HG02610 (cell line): ENCODE data around the gene MISP.

Source experiments
- ATAC-seq: cut with Tn5 transposase; IDR thresholded peaks from one replicate; pipeline ENCODE4 v1.9.1; 2021; ENCODE audit warnings: mild to moderate bottlenecking, moderate library complexity; ENCODE audit not compliant: unreplicated experiment

The MISP gene

GRCh38 chr19:746208-746819 lies 4.6 kb upstream of the MISP start:
- ATAC-seq, result no peak

DNA sequence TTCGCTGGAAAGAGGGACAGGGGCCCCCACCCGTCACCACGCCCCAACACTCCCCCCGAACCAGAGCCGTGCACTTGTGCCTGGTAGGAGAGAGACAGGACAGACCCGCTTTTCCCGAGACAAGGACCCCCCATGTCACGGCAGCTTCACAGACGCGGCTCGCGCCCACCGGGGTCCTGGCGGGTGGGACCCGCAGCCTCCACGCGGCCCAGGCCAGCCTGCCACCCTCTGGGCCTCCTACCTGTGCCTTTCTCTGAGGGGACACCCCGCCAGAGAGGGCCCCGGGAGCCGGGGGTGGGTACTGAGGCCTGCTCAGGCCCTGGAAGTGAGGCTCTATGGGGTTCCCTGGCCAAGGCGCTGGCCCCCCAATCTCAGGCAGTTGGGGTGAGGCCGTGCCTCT lies 4.0 kb upstream of the MISP start:
- no peak for ATAC-seq

DNA sequence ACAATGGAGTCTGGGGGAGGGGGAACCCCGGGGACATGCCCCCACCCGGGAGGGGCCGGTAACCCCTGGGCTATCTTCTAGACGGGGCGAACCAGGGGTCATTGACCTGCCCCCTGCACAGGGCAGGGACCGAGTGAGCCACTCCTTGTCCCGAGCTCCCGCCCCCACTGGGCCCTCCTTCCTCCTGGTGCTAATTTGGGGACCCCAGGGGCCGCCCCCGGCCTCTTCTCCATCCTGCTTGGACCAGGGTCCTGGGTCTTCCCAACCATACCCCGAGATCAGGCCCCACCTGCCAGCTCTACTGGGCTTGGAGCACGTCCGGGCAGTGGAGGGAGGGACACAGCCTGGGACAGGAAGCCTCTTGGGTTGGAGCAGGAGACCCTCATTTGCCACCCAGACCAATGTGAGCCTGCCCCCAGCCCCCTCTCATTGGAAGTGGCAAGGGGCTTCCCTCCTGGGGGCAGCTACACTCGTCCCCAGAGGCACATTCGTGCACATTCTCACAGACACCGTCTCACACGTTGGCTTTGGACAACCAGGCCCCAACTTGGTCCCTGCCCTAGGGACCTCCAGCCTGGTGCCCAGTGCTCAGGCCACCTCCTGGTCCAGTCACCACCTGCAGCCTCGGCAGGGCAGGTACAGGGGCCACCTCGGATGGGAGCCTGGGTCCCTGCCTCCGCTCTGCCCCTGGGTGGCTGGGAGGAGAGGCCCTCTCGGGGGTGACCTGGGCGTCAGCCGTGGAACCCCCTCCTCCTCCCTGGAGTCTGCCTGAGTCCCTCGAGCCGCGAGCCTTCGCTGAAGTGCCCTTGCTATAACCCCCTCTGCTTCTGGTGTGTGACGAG lies 3.3 kb upstream of the MISP start:
- ATAC-seq, result no peak

DNA sequence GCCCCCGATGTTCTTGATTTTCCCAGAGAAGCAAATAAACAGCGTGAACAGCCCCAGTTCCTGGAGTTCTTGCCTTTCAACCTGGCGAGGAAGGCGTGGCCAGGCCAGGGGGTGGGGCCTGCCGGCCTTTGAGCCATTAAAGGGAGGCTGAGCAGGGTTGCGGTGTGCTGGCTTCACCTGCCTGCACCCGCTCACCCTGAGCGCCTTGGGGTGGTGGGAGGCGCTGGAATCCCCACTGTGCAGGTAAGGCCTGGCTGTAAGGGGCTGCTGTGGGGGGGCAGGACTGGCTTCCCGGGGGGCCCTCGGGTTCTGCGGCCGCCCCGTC lies 2.7 kb upstream of the MISP start:
- ATAC-seq, result no peak

GRCh38 chr19:749811-750210 lies 1.1 kb upstream of the MISP start:
- no peak for ATAC-seq

DNA sequence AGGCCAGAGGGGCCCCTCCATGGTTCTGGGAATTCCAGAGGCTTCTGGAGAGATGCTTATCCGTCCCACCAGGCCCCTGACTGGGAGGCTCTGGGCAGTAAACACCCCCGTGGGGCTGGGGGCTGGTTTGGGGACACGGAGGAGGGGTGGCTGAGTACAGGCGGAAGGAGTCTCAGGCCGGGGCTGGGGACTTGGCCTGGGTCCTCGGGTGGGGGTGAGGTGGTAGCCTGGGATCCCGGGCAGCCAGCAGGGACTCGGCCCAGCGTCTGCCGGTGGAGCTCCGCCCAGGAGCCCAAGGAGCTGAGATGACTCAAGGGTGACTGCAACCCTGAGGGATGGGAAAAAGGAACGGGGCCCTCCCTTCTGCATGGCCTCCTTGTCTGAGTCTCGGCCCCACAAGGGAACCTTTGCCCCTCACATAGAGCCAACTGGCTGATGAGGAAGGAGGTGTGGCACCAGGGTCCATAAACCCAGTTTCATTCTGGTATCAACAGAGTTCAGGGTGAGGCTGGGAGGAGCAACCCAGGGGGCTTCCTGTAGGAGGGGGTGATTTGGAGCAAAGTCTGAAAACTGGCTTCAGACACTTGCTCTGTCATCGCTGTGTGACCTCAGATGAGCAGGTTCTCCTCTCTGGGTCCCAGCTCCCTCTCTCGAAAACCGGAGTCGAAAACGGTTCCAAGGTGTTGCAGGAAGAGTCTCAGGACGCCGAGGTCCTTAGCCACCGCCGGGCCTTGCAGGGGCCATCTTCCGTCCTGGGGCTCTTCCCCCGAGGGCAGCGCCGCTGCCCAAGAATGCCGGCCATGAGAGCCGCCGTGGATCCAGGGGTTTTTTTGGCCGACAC lies 809 bp downstream of the MISP start:
- ATAC-seq, result no peak

DNA sequence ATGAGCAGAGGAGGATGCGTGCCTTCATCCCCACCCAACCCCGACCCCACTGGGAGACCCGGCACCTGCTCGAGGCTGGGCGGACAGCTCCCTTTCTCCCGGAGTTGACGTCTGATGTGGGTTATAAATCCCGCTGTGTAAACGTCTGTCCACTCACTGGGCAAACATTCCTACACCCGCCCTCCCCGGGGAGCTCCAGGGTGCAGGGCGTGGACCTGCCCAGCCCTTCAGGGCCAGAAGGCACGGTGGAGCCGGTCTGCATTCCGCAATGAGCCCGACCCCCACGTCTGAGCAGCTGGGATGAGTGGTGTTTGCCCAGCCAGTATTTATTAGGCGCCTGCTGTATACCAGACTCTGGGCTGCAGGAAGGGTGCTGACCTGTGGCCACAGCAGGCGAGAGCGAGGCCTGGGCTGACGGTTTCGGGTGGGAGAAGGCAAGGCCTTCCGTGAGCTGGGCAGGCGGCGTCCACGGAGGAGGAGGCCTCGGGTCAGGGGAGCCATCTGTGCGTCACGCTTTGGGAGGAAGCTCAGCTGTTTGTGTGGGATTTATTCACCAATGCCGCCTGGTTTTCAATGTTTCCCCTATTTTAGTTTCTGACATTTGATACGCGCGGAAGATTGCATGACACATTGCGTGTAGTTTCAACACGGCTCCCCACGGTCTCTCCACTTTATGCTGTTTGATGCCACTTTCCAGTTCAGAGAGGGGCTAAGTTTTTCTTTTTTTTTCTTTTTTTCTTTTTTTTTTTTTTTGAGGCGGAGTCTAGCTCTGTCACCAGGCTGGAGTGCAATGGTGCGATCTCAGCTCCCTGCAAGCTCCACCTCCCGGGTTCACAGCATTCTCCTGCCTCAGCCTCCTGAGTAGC lies 2.0 kb downstream of the MISP start:
- no peak for ATAC-seq

GRCh38 chr19:754530-754929 lies 3.6 kb downstream of the MISP start:
- no peak for ATAC-seq

GRCh38 chr19:755063-755462 lies 4.2 kb downstream of the MISP start:
- ATAC-seq, result no peak

GRCh38 chr19:756236-756635 lies 5.3 kb downstream of the MISP start:
- no peak for ATAC-seq

DNA sequence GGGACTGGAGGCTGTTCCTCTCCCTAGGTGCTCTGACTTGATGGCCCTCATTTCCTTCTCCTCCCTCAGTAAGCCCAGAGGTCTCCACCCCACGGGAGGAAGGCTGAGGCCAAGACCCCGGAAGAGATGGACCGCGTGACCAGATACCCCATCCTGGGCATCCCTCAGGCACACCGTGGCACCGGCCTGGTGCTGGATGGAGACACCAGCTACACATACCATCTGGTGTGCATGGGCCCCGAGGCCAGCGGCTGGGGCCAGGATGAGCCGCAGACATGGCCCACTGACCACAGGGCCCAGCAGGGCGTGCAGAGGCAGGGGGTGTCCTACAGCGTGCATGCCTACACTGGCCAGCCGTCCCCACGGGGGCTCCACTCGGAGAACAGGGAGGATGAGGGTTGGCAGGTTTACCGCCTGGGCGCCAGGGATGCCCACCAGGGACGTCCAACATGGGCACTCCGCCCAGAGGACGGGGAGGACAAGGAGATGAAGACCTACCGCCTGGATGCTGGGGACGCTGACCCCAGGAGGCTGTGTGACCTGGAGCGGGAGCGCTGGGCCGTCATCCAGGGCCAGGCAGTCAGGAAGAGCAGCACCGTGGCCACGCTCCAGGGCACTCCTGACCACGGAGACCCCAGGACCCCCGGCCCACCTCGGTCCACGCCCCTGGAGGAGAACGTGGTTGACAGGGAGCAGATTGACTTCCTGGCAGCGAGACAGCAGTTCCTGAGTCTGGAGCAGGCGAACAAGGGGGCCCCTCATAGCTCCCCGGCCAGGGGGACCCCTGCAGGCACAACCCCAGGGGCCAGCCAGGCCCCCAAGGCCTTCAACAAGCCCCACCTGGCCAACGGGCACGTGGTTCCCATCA lies 6.1 kb downstream of the MISP start:
- no peak for ATAC-seq

GRCh38 chr19:757811-758668 lies 7.1 kb downstream of the MISP start:
- ATAC-seq, result no peak

DNA sequence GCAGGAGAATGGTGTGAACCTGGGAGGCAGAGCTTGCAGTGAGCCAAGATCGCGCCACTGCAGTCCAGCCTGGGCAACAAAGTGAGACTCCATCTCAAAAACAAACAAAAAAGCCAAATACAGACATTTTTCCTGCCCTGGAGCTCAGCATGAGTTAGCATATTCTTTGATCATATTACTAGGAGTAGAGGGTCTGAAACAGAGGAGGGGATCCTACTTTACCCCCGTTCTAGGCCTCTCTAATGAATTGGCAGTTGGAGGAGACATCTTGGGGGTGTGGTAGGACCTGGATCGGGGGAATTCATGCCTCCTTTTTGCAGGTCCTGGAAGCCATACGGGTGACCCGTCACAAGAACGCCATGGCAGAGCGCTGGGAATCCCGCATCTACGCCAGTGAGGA lies 12.3 kb downstream of the MISP start:
- ATAC-seq, result no peak

- no peak for ATAC-seq
These were observed 13.0 kb downstream of the MISP start for GRCh38 chr19:763869-764268.

DNA sequence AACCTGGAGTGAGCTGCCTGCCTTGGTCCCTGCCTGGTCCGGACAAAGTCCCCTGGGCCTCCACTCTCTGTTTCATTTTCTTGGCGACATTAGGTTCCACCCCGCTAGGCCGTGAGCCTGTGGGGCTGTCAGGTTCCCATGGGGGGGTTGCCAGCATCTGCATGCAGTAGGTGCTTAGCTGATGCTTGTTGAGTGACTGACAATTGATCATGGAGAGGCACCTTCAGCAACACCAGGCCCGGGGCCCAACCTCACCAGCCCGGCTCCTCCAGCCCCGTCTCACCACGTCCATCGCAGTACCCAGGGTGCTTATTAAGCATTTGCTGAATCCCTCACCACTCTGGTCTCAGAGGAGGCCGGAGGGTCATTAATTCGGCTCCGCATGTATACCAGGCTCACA lies 13.4 kb downstream of the MISP start:
- no peak for ATAC-seq

- no peak for ATAC-seq
These were observed 14.3 kb downstream of the MISP start for GRCh38 chr19:765179-765738.

GRCh38 chr19:768424-768823 lies 17.5 kb downstream of the MISP start:
- no peak for ATAC-seq

- no peak for ATAC-seq
These were observed 18.7 kb downstream of the MISP start for GRCh38 chr19:769616-770015.

DNA sequence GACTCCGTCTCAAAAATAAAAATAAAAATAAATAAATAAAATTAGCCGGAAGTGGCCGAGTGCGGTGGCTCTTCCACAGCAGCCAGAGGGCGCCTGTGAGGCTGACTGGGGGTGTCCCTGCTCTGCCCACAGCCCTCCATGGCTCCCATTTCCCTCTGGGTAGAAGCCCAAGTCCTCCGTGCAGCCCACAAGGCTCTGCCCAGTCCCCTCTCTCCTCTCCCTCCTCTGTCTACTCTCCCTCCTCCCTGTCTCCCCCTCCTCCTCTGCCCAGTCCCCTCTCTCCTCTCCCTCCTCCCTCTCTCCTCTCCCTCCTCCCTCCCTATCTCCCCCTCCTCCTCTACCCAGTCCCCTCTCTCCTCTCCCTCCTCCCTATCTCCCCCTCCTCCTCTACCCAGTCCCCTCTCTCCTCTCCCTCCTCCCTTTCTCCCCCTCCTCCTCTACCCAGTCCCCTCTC lies 20.4 kb downstream of the MISP start:
- no peak for ATAC-seq
